K562 (cell line): ENCODE data around the gene KCND3. TPM values are rescaled to one million over a fixed set of nuclear protein-coding genes. Genes with fewer than 3 reads are reported as not detected.

ENCODE experiments used
- ATAC-seq: fragments of 200-7000 bp; cut with Tn5 transposase; 3 replicates; pipeline ENCODE4 v1.9.1; 2020; ENCODE audit warnings: moderate library complexity
- BruUV-seq: library from RNA; stranded (reverse); fragments of 400-500 nt; replicated peaks from 2 replicates; lab custom pipeline; 2021; lab: Mats Ljungman, UMichigan
- CTCF ChIA-PET: fragments of 300-600 bp; formaldehyde crosslinking; extraction: SDS; loops from one replicate; lab custom pipeline; 2021; ENCODE audit warnings: low intra/inter-chr PET ratio; lab: Yijun Ruan, JAX
- POLR2A ChIA-PET: fragments of 300-600, 350-650 bp; sonication (Branson Sonifier 250); formaldehyde crosslinking; extraction: SDS; loops from one replicate; lab custom pipeline; 2021; ENCODE audit warnings: antibody characterized with exemption, inconsistent platforms; lab: Yijun Ruan, JAX
- DNase-seq, 4 experiments: peaks; one replicate each; pipeline versions ENCODE4 v3.0.0 to v3.0.0-alpha.2; 2011 to 2018; ENCODE audit warnings: low spot score in 3 of 4, mixed read lengths in 3 of 4; ENCODE audit errors: extremely low read depth in 1 of 4
- FAIRE-seq: peaks from 2 replicates; lab custom pipeline; 2011; peaks lifted over from hg19 to GRCh38; lab: Jason Lieb, UNC
- H2AFZ ChIP-seq: 2 replicates; pipeline ENCODE4 v1.6.0; 2011; ENCODE audit warnings: low read depth, low read length, control low read depth, inconsistent platforms
- H3K27ac ChIP-seq: fragments of 200-600 bp; 3 replicates; pipeline ENCODE4 v1.8.0; 2011; ENCODE audit warnings: low read depth, mild to moderate bottlenecking, control low read depth, inconsistent platforms, low read length, moderate library complexity, mixed read lengths; ENCODE audit errors: extremely low read depth
- H3K27me3 ChIP-seq, 2 experiments: fragments of 300-600 bp in 1 of 2; 2 replicates in 1 of 2; 3 replicates in 1 of 2; pipeline versions ENCODE4 v1.6.0 to v1.8.0; 2011; ENCODE audit warnings: inconsistent platforms in 2 of 2, low read length in 2 of 2, mild to moderate bottlenecking in 1 of 2, mixed read lengths in 1 of 2, moderate library complexity in 1 of 2; ENCODE audit not compliant: control insufficient read depth in 2 of 2, insufficient read depth in 2 of 2
- H3K36me3 ChIP-seq: fragments of 300-600 bp; 3 replicates; pipeline ENCODE4 v1.8.0; 2011; ENCODE audit warnings: mild to moderate bottlenecking, low read length, inconsistent platforms; ENCODE audit not compliant: control insufficient read depth, insufficient read depth
- H3K4me1 ChIP-seq, 2 experiments: fragments of 200-600 bp in 1 of 2; replicated peaks in 1 of 2; 2 replicates in 1 of 2; 3 replicates in 1 of 2; pipeline versions ENCODE4 v1.5.1 to v1.8.0; 2011; ENCODE audit warnings: inconsistent platforms in 2 of 2, low read length in 2 of 2, mild to moderate bottlenecking in 1 of 2, mixed read lengths in 1 of 2, moderate library complexity in 1 of 2; ENCODE audit not compliant: control insufficient read depth in 2 of 2, insufficient read depth in 2 of 2
- H3K4me2 ChIP-seq: 2 replicates; pipeline ENCODE4 v1.6.1; 2011; ENCODE audit warnings: low read length, control low read depth, inconsistent platforms, mixed read lengths; ENCODE audit not compliant: insufficient read depth
- H3K4me3 ChIP-seq: fragments of 200-600 bp; sonication (generic), shearing (Covaris generic); 2 replicates; pipeline ENCODE4 v1.5.1; 2016; ENCODE audit warnings: control low read depth, inconsistent platforms
- H3K79me2 ChIP-seq: fragments of 200-600 bp; 3 replicates; pipeline ENCODE4 v1.8.0; 2011; ENCODE audit warnings: low read length, inconsistent platforms; ENCODE audit not compliant: control insufficient read depth, insufficient read depth
- H3K9ac ChIP-seq, 2 experiments: 2 replicates each; pipeline versions ENCODE4 v1.6.0 to v1.6.1; 2011; ENCODE audit warnings: low read depth in 2 of 2, low read length in 2 of 2, control low read depth in 1 of 2, inconsistent platforms in 1 of 2, mild to moderate bottlenecking in 1 of 2, mixed read lengths in 1 of 2; ENCODE audit not compliant: insufficient read depth in 1 of 2
- H3K9me1 ChIP-seq: one replicate; pipeline ENCODE4 v1.6.0; 2011; ENCODE audit warnings: inconsistent platforms, mild to moderate bottlenecking, low read length, moderate library complexity; ENCODE audit not compliant: control insufficient read depth, insufficient read depth
- H3K9me3 ChIP-seq: replicated peaks from 2 replicates; pipeline ENCODE4 v1.5.1; 2011; ENCODE audit warnings: low read depth, low read length, inconsistent platforms; ENCODE audit not compliant: control insufficient read depth, insufficient read depth
- H4K20me1 ChIP-seq: replicated peaks from 2 replicates; pipeline ENCODE4 v1.6.1; 2011; ENCODE audit warnings: low read length, inconsistent platforms, mixed read lengths; ENCODE audit not compliant: control insufficient read depth, insufficient read depth
- ARNT ChIP-seq, 2 experiments: fragments of 450-650 bp; IDR thresholded peaks; 2 replicates each; pipeline ENCODE4 v1.6.1; 2016; ENCODE audit warnings: mild to moderate bottlenecking in 1 of 2
- XRCC3 ChIP-seq: fragments of 450-650 bp; IDR thresholded peaks from 2 replicates; pipeline ENCODE4 v1.6.1; 2017; ENCODE audit warnings: mild to moderate bottlenecking, moderate library complexity
- ZBED1 ChIP-seq: IDR thresholded peaks from 2 replicates; pipeline ENCODE4 v1.6.1; 2014
- ZNF140 ChIP-seq: fragments of 250-450 bp; sonication (Bioruptor Pico); IDR thresholded peaks from 2 replicates; pipeline ENCODE4 v1.8.0; 2021; ENCODE audit warnings: moderate library complexity, mild to moderate bottlenecking, inconsistent platforms
- ZNF212 ChIP-seq: fragments of 450-650 bp; formaldehyde crosslinking; IDR thresholded peaks from 2 replicates; pipeline ENCODE4 v1.4.0; 2020; ENCODE audit warnings: mild to moderate bottlenecking
- ZNF24 ChIP-seq: fragments of 450-650 bp; IDR thresholded peaks from 2 replicates; pipeline ENCODE4 v1.6.1; 2016
- ZNF311 ChIP-seq: fragments of 250-450 bp; sonication (Bioruptor Pico); IDR thresholded peaks from 2 replicates; pipeline ENCODE4 v1.4.0; 2020; ENCODE audit warnings: mild to moderate bottlenecking, moderate library complexity
- ZNF75A ChIP-seq: fragments of 450-650 bp; formaldehyde crosslinking; IDR thresholded peaks from 2 replicates; pipeline ENCODE4 v1.4.0; 2020; ENCODE audit warnings: mild to moderate bottlenecking
- WGBS: fragments of 100-300 bp; shearing (Covaris generic); methylation state at CpG from one replicate; pipeline ENCODE4 v1.1.6; 2016; ENCODE audit warnings: low coverage, mixed read lengths; ENCODE audit not compliant: insufficient coverage; ENCODE audit errors: missing lambda C conversion rate; 5-methylcytosine and 5-hydroxymethylcytosine counted together
- in situ Hi-C: fragments of 300-500 bp; cut with MboI; formaldehyde crosslinking; loops from 4 replicates; pipeline ENCODE4 v1.15.0; 2018; ENCODE audit warnings: inconsistent platforms, mixed read lengths
- intact Hi-C: fragments of 100-400 bp; cut with micrococcal nuclease; formaldehyde crosslinking; loops from 2 replicates; pipeline ENCODE4 v1.14.2; 2022
- polyA plus RNA-seq, 8 experiments: library from polyadenylated mRNA; depleted of rRNA in 4 of 8; stranded (reverse) in 5 of 8; unstranded in 3 of 8; fragments of >200 nt; fragmentation: Nextera tagmentation in 2 of 8; fragmentation: Illumina TruSeq in 1 of 8; extraction: Ambion mirVana in 2 of 8; extraction: Trizol in 1 of 8; gene quantifications; 2 replicates each; pipeline versions ENCODE4 v1.2.1 to v1.2.3, GENCODE V29; 2011 to 2014; ENCODE audit warnings: inconsistent platforms in 1 of 8, missing spikeins in 1 of 8
- total RNA-seq, 7 experiments: library from RNA; depleted of rRNA in 6 of 7; stranded (reverse); fragments of >200 nt in 6 of 7; fragmentation: Illumina TruSeq in 2 of 7; extraction: Trizol in 2 of 7; gene quantifications; 2 replicates each; pipeline versions ENCODE4 v1.2.1 to v1.2.3, GENCODE V29; 2011 to 2021; ENCODE audit warnings: low replicate concordance in 1 of 7

Gene KCND3
- total and polyA plus RNA-seq, 9 of the 15 experiments (the other 6 are each of a cell fraction or from before 2014, with no cell fraction given): not detected

DNA sequence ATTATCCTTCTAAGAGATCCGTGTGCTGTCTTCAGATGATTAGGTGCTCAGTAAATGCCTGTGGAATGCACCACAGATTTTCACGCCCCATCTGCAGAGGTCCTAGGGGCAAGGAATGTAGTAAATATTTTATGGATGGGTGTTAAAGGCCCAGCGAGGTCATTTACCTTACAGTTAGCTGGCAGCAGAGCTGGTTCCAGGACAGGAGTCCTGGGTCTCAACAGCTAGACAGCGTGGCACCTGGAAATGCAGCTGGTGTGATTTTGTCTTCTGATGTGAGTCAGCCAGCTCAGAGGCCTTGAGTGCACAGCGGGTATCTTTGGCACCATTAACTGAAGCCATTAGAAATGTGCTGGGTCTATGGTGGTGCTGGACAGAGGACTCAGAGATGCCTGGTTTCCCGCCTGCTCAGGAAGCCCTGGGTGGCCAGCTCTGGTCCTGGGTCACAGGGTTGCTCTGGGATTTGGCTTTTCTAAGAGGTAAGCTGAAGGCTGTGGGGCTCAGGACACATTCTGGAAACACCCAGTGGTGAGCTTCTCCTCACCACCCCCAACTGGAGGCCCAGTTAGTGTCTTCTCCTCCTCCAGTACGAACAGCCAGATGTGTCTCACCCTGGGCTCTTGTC, 168.2 kb downstream of the KCND3 start:
- Histone ChIP-seq H3K4me3 (no peak overlapping the region), H4K20me1 (no peaks in the 10 kb centered on the region), H3K79me2 (no peaks in the 10 kb centered on the region), H3K4me1 (no peaks in the 10 kb centered on the region), H2AFZ (no peak overlapping the region), H3K4me2 (no peak overlapping the region), H3K27me3 (peaks cover 8 to 35% of the 10 kb centered on the region in 2 experiments; a peak in 4 of 5 replicates), H3K27ac (no peak overlapping the region), H3K9me1 (no peaks in the 10 kb centered on the region), H3K9me3 (no peaks in the 10 kb centered on the region), H3K9ac (no peak overlapping the region), H3K36me3 (no peaks in the 10 kb centered on the region)
- BruUV-seq: no TSS peak
- ChIA-PET POLR2A (interaction anchor here (0.6 kb wide), 1 partner anchor 175 kb away, joined by 3 read pairs; no protein-coding TSS in a partner anchor), CTCF (no interaction called here)
- FAIRE-seq: no peak
- ATAC-seq: no peak
- intact Hi-C loops (no loop called here), in situ Hi-C loops (no loop called here)
- TF ChIP-seq ZBED1: no peak
- no peak for TF ChIP-seq ZNF24
- TF ChIP-seq XRCC3: no peak
- no peak for TF ChIP-seq ZNF140
- TF ChIP-seq ZNF212 (CRISPR knock-in tag): no peak
- TF ChIP-seq ZNF75A: no peak
- TF ChIP-seq ZNF311 (CRISPR knock-in tag): no peak
- no peak for TF ChIP-seq ARNT (IDR thresholded peaks at IDR 0.05)
- 0% methylated on average over 7 of the region's 7 CpGs for WGBS
- DNase-seq: no peak
